ENCODE data around the gene VTI1A. TPM values are rescaled to one million over a fixed set of nuclear protein-coding genes. Genes with fewer than 3 reads are reported as not detected.

Gene VTI1A
- polyA plus RNA-seq, 1 of the 3 experiments (the other 2 are of a cell fraction) = 8.3 TPM

DNA sequence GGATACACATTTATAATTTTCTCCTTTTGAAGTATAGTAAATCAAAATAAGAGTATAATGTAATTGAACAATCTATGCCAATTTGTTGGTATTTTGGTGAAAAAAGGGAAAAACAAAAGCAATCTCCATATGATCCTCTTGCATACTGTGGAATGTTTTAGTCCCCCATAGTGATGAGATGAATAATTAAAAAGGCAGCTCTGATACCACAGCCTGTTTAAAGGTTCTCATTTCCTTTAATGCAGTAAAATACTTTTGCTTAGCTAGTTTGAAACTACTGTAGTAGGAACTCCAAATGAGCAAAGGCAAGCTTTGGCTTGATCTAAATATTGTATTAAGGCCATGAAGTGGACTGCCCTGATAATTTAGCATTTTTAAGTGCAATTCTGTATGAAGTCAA is 77.6 kb downstream of the VTI1A start:
- peaks cover 6% of the 10 kb centered on the region; the same call in 1 of the 2 replicates for H3K79me2 ChIP-seq (ENCODE audit: insufficient read depth)
- H3K27ac ChIP-seq (ENCODE audit: low read depth in 2 of 2, low read length in 1 of 2) = no peak overlapping the region
- H3K9ac ChIP-seq = no peak overlapping the region
- H3K4me2 ChIP-seq = no peak overlapping the region; the same call in 1 of the 2 replicates
- no peaks in the 10 kb centered on the region for H3K27me3 ChIP-seq (ENCODE audit: insufficient read depth)
- TF ChIP-seq, protein P1, sequence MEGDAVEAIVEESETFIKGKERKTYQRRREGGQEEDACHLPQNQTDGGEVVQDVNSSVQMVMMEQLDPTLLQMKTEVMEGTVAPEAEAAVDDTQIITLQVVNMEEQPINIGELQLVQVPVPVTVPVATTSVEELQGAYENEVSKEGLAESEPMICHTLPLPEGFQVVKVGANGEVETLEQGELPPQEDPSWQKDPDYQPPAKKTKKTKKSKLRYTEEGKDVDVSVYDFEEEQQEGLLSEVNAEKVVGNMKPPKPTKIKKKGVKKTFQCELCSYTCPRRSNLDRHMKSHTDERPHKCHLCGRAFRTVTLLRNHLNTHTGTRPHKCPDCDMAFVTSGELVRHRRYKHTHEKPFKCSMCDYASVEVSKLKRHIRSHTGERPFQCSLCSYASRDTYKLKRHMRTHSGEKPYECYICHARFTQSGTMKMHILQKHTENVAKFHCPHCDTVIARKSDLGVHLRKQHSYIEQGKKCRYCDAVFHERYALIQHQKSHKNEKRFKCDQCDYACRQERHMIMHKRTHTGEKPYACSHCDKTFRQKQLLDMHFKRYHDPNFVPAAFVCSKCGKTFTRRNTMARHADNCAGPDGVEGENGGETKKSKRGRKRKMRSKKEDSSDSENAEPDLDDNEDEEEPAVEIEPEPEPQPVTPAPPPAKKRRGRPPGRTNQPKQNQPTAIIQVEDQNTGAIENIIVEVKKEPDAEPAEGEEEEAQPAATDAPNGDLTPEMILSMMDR (IDR thresholded peaks at IDR 0.05) = no peak
- TF ChIP-seq GABPA (IDR thresholded peaks at IDR 0.05; ENCODE audit: low read depth) (no peak), EZH2phosphoT487 (IDR thresholded peaks at IDR 0.05; ENCODE audit: borderline replicate concordance, low read depth) (no peak), RAD21 (IDR thresholded peaks at IDR 0.05; ENCODE audit: low read length) (no peak), RXRA (IDR thresholded peaks at IDR 0.05; ENCODE audit: borderline replicate concordance, low read depth) (no peak), TEAD4 (IDR thresholded peaks at IDR 0.05; ENCODE audit: borderline replicate concordance, insufficient read depth) (no peak), FOXJ3 (CRISPR knock-in tag; IDR thresholded peaks at IDR 0.05) (no peak), RFX5 (IDR thresholded peaks at IDR 0.05; ENCODE audit: low read length) (no peak), RCOR1 (IDR thresholded peaks at IDR 0.05; ENCODE audit: low read length) (no peak), FOSL2 (IDR thresholded peaks at IDR 0.05; ENCODE audit: borderline replicate concordance, low read depth) (no peak), NFIC (IDR thresholded peaks at IDR 0.05; ENCODE audit: borderline replicate concordance) (no peak), YY1 (IDR thresholded peaks at IDR 0.05; ENCODE audit: low read depth) (no peak), TAF1 (IDR thresholded peaks at IDR 0.05; ENCODE audit: borderline replicate concordance, low read depth, low read length) (no peak)
- no peak for DNase-seq
- no peaks in the 10 kb centered on the region for H3K9me3 ChIP-seq
- peaks cover 0 to 15% of the 10 kb centered on the region in 2 experiments; a peak in 3 of 4 replicates for H3K4me1 ChIP-seq (ENCODE audit: control insufficient read depth in 1 of 2, insufficient read depth in 2 of 2, low read depth in 1 of 2, low read length in 1 of 2)
- H3K4me3 ChIP-seq (ENCODE audit: low read depth in 2 of 2, low read length in 1 of 2) = no peak overlapping the region
- H4K20me1 ChIP-seq (ENCODE audit: insufficient read depth) = no peaks in the 10 kb centered on the region; the same call in 1 of the 2 replicates
- peaks cover 3% of the 10 kb centered on the region for H3F3A ChIP-seq (replicated peaks; ENCODE audit: insufficient read depth)
- no peaks in the 10 kb centered on the region for H3K36me3 ChIP-seq (replicated peaks in 1 of 2; ENCODE audit: control insufficient read depth in 1 of 2, insufficient read depth in 2 of 2, low read length in 1 of 2)
- ChIA-PET CTCF (no interaction called here), POLR2A (no interaction called here)
- no peak overlapping the region for H2AFZ ChIP-seq (ENCODE audit: low read depth)
- no peaks in the 10 kb centered on the region for H3K9me2 ChIP-seq

- POLR2A ChIA-PET = no interaction called here
- peaks cover 3% of the 10 kb centered on the region for H3F3A ChIP-seq (replicated peaks; ENCODE audit: insufficient read depth)
- CTCF ChIA-PET = no interaction called here
- 83% methylated on average over 3 of the region's 3 CpGs for WGBS (ENCODE audit: low lambda C conversion rate)
- H3K79me2 ChIP-seq (ENCODE audit: insufficient read depth) = peaks cover 6% of the 10 kb centered on the region; the same call in 1 of the 2 replicates
- no peak overlapping the region for H3K4me3 ChIP-seq (ENCODE audit: low read depth in 2 of 2, low read length in 1 of 2)
- no peak overlapping the region for H3K9ac ChIP-seq
- H3K4me2 ChIP-seq = no peak overlapping the region; the same call in 1 of the 2 replicates
- H3K9me2 ChIP-seq = no peaks in the 10 kb centered on the region
- no peaks in the 10 kb centered on the region; the same call in 1 of the 2 replicates for H4K20me1 ChIP-seq (ENCODE audit: insufficient read depth)
- no peaks in the 10 kb centered on the region for H3K27me3 ChIP-seq (ENCODE audit: insufficient read depth)
- H2AFZ ChIP-seq (ENCODE audit: low read depth) = no peak overlapping the region
- H3K9me3 ChIP-seq = no peaks in the 10 kb centered on the region
- peaks cover 0 to 15% of the 10 kb centered on the region in 2 experiments; a peak in 3 of 4 replicates for H3K4me1 ChIP-seq (ENCODE audit: control insufficient read depth in 1 of 2, insufficient read depth in 2 of 2, low read depth in 1 of 2, low read length in 1 of 2)
- H3K36me3 ChIP-seq (replicated peaks in 1 of 2; ENCODE audit: control insufficient read depth in 1 of 2, insufficient read depth in 2 of 2, low read length in 1 of 2) = no peaks in the 10 kb centered on the region
- H3K27ac ChIP-seq (ENCODE audit: low read depth in 2 of 2, low read length in 1 of 2) = no peak overlapping the region
- no peak for DNase-seq
- TF ChIP-seq YY1 (IDR thresholded peaks at IDR 0.05; ENCODE audit: low read depth) (no peak), CHD2 (IDR thresholded peaks at IDR 0.05; ENCODE audit: low read length, partially characterized antibody) (no peak), NFIC (IDR thresholded peaks at IDR 0.05; ENCODE audit: borderline replicate concordance) (no peak), SIN3A (IDR thresholded peaks at IDR 0.05; ENCODE audit: borderline replicate concordance, low read depth, low read length) (no peak), SMC3 (IDR thresholded peaks at IDR 0.05; ENCODE audit: low read depth, low read length) (no peak), FOSL2 (IDR thresholded peaks at IDR 0.05; ENCODE audit: borderline replicate concordance, low read depth) (no peak), MEF2A (IDR thresholded peaks at IDR 0.05; ENCODE audit: borderline replicate concordance, low read depth) (no peak), TAF1 (IDR thresholded peaks at IDR 0.05; ENCODE audit: borderline replicate concordance, low read depth, low read length) (no peak), GATA2 (CRISPR knock-in tag; IDR thresholded peaks at IDR 0.05) (no peak)
- TF ChIP-seq, protein P1 (IDR thresholded peaks at IDR 0.05) = no peak
- TF ChIP-seq, protein P2, sequence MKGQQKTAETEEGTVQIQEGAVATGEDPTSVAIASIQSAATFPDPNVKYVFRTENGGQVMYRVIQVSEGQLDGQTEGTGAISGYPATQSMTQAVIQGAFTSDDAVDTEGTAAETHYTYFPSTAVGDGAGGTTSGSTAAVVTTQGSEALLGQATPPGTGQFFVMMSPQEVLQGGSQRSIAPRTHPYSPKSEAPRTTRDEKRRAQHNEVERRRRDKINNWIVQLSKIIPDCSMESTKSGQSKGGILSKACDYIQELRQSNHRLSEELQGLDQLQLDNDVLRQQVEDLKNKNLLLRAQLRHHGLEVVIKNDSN (IDR thresholded peaks at IDR 0.05; ENCODE audit: borderline replicate concordance, low read depth) = no peak
- TF ChIP-seq, protein P3, sequence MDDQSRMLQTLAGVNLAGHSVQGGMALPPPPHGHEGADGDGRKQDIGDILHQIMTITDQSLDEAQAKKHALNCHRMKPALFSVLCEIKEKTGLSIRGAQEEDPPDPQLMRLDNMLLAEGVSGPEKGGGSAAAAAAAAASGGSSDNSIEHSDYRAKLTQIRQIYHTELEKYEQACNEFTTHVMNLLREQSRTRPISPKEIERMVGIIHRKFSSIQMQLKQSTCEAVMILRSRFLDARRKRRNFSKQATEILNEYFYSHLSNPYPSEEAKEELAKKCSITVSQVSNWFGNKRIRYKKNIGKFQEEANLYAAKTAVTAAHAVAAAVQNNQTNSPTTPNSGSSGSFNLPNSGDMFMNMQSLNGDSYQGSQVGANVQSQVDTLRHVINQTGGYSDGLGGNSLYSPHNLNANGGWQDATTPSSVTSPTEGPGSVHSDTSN (IDR thresholded peaks at IDR 0.05) = no peak
- TF ChIP-seq, protein P4, sequence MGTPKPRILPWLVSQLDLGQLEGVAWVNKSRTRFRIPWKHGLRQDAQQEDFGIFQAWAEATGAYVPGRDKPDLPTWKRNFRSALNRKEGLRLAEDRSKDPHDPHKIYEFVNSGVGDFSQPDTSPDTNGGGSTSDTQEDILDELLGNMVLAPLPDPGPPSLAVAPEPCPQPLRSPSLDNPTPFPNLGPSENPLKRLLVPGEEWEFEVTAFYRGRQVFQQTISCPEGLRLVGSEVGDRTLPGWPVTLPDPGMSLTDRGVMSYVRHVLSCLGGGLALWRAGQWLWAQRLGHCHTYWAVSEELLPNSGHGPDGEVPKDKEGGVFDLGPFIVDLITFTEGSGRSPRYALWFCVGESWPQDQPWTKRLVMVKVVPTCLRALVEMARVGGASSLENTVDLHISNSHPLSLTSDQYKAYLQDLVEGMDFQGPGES (IDR thresholded peaks at IDR 0.05; ENCODE audit: low read depth, low read length) = no peak
These were observed 78.2 kb downstream of the VTI1A start for GRCh38 chr10:112525200-112525599.
